GM15510 (cell line): ENCODE results near the gene RAI14.

ENCODE experiments used
- POLR2A ChIP-seq: IDR thresholded peaks from 3 replicates; pipeline ENCODE4 v1.6.1; 2011; ENCODE audit warnings: borderline replicate concordance; ENCODE audit not compliant: insufficient read length; ENCODE audit errors: extremely low read depth

Gene RAI14

GRCh38 chr5:34778091-34778850 lies 122.1 kb downstream of the RAI14 start:
- no peak for TF ChIP-seq POLR2A

- no peak for TF ChIP-seq POLR2A
Measured at GRCh38 chr5:34787035-34787434, 130.9 kb downstream of the RAI14 start.

DNA sequence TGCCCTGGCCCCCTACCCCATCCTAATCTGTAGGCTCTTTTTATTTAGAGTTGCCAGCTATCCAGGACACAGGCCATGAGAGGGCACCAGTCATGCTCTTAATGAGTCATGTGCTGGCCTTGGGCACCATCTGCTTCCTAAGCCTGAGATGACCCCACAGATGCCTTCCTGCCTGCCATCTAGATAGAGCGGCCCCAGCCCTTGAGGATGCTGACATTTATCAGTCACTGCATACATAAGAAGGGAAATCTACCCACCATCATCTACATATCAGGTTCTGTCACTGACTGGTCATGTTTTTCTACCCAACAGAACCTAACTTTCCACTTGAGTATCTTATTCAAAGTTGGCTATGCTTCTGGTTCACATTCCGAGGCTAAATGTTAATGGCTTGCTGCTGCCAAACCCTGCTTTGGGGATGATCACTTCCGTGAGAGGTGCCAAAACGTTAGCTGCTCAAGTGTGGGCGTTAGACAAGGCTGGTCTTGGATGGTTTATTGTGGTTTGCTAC lies 132.9 kb downstream of the RAI14 start:
- no peak for TF ChIP-seq POLR2A

DNA sequence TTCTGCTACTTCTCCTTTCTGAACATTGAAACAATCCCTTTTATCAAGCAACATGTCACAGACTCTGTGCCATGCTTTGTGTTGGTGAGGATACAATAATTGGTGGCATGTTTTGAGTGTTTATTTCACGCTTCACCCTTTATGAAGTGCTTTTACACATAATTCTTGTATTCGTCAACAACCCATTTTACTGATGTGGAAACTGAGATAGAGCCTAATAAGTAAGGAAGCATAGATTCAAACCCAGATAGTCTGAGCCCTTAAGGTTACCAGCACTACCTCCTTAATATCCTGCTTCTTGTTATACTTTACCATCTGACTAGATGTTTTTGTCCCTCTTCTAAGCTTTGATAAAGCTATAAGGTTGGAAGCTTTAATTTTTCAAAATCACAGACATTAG lies 133.5 kb downstream of the RAI14 start:
- TF ChIP-seq POLR2A = no peak

GRCh38 chr5:34790069-34790468 lies 133.9 kb downstream of the RAI14 start:
- no peak for TF ChIP-seq POLR2A

- TF ChIP-seq POLR2A = no peak
Measured at GRCh38 chr5:34791761-34792244, 135.7 kb downstream of the RAI14 start.

- no peak for TF ChIP-seq POLR2A
Measured at GRCh38 chr5:34802834-34803563, 146.9 kb downstream of the RAI14 start.

DNA sequence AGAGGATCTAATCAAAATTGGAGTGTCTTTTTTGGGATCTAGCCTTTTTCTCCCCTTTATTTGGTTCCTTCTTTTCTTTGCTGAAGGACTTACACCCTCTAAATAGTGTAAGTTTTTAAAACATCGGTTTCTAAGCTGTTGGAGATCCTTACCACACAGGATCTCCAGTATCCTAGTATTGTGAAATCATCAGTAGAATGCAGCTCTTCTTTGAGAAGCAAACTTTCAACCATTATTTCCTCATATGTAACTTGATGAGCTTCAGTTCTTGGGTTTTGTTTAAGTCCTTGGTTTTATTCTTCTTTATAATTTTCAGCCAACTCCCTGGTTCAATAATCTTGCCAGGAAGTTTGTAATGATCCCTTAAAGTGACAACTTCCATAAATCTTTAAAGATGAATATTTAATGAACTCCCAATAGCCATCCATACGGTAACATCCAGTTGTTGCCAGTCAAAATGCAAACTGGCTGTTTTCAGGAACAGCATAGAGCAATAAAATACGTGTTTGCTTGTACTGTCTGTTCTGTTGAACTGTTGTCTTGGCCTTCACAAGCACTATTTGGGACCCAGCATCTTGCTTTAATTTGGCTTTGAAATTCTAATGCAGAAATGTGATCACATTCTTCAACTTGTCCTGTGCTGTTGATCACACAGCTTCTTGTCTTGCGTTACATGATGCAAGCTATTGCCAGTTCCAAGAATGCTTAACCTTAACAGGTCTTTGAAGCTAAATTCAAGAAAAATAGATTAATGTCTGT lies 148.0 kb downstream of the RAI14 start:
- TF ChIP-seq POLR2A = no peak

GRCh38 chr5:34804913-34805312 lies 148.8 kb downstream of the RAI14 start:
- no peak for TF ChIP-seq POLR2A

DNA sequence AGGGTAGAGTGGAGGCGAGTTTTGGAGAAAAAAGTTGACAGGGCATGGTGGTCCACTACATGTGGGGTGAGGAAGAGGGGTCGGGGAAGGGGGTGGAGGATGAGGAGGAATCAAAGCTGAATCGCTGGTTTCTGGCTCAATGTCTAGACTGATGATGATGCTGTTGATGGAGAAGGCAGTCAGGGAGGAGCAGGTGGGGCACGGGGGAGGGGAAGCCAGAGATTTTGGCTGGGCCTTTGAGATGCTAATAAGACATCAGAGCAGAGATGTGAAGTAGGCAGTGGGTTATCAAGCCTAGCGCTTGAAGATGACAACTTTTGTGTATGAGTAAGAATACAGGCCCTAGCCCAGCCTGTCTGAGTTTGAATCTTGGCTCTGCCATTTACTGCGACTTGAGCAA lies 150.4 kb downstream of the RAI14 start:
- TF ChIP-seq POLR2A = no peak

DNA sequence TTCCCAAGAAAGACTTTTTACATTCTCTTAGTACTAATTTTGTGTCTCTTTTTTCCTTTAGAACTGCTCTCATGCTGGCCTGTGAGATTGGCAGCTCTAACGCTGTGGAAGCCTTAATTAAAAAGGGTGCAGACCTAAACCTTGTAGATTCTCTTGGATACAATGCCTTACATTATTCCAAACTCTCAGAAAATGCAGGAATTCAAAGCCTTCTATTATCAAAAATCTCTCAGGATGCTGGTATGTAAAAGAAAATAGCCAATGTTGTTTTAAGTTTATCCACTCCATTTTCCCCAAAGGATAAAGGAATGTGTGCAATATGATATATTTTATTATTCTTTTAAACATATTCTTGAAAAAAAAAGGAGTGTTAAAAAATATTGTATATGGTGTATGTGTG lies 155.6 kb downstream of the RAI14 start:
- no peak for TF ChIP-seq POLR2A

DNA sequence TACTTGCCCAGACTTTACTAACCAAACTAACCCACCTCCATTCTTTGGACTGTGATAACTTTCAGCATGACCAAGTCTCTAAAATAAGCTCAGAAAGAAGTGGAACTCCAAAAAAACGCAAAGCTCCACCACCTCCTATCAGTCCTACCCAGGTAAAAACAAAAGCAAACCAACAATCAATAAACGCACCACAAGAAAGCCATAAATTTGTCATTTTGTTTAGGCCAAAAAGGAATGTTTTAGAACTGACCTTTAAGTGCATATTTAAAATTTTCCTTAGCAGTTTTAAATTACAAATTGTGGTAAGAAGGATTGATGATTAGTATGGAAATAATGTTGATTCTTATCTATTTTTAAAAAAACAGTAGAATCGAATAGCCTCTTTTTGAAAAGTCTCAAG lies 157.4 kb downstream of the RAI14 start:
- no peak for TF ChIP-seq POLR2A

- no peak for TF ChIP-seq POLR2A
Measured at GRCh38 chr5:34817558-34818351, 161.6 kb downstream of the RAI14 start.

DNA sequence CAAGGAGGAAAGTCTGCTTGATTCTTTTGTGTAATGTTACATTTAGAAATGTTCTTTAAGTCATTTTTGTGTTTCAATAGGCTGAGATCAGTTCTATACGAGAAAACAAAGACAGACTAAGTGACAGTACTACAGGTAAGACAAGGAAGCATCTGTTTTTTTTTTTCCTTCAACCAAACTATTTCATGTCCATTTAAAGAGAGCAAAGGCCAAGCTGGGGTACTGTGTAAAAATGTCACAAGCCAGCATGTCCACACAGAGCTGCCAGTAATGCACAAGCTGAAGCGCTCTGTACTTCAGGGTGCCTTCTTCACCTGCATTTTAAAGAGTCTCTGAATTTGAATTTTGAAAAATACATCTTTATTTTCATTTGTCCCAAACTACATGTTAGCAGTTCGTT lies 162.6 kb downstream of the RAI14 start:
- no peak for TF ChIP-seq POLR2A
